GM10266 (cell line): Measurements from ENCODE around the gene CKM.
"Not testable (repeated sequence)": the region's sequence is repeated elsewhere in the genome, so short reads cannot be mapped to it uniquely, and the experiment has no call there.

Source experiments
- DNase-seq: peaks from one replicate; pipeline ENCODE4 v3.0.0; 2012; ENCODE audit errors: extremely low spot score
- CTCF ChIP-seq: IDR thresholded peaks from 2 replicates; pipeline ENCODE4 v1.5.1; 2012; ENCODE audit warnings: mild to moderate bottlenecking, low read depth; ENCODE audit not compliant: control insufficient read depth, insufficient read depth; ENCODE audit errors: missing control alignments

Gene CKM

DNA sequence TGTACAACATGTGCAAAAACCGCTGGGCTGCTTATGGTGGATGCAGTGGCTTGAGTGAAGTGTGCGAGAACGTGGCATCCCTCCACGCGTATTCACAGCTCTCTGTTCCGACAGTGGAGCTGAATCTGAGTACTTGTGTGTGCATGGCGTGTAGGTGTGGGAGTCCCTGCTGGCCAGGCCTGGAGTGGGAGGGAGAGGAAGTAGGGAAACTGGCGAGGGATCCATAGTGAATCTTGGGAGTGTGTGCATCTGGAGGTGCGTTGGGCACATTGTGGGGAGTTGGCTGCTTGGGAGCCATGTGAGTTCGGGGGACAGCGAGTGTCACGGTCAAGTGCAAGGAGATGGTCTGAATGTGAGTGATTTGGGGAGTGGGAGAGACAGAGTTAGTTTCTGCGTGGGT, 20.2 kb upstream of the CKM start:
- no peak for TF ChIP-seq CTCF

DNA sequence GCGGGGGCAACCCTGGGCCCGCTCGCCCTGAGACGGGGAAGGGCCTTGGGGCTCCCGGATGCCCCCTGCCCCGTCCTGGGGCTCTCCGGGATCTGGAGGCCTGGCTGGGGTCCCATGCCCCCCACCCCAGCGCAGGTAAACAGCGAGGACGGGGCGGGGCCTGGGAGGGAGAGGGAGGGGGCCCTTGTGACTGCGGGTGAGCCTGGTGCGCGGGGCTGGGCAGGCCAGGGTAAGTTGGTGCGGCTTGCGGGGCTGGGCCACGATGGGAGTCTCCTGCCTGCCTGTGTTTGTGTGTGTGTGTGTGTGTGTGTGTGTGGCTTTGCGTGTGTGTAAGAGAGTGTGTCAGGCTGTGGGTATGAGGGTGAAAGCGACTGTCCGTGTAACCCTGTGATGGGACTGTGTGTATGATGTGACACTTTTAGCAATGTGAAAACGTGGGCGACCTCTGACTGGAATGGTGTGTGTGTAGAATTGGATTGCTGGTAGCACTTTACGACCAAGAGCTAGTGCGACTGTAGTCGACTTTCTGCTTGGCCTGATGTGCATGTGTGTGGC, 18.3 kb upstream of the CKM start:
- DNase-seq, result no peak
- TF ChIP-seq CTCF, result no peak

More for the DNA sequence above, 20.2 kb upstream of the CKM start:
- no peak for DNase-seq

- TF ChIP-seq CTCF, result no peak
- DNase-seq, result peak; percentile 63
Measured at GRCh38 chr19:45340232-45340898, 17.7 kb upstream of the CKM start, which contains the start of gene KLC3. Gene KLC3 (plus strand): TSS chr19:45340750. CDS start chr19:45345542, 4,792 bp downstream.

DNA sequence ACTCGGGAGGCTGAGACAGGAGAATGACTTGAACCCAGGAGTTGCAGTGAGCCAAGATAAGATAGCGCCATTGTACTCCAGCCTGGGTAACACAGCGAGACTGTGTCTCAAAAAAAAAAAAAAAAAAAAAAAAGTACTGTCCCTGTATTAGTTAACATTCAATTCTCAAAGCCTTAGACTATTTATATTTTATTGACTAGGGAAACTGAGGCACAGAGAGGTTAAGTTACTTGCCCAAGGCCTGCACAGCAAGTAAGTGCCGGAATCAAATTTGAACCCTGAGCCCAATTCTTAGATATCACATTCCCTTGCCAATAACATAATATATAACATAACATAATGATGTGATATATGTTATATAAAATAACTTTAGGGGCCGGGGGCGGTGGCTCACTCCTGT, 17.0 kb upstream of the CKM start:
- DNase-seq, result no peak
- TF ChIP-seq CTCF, result no peak

DNA sequence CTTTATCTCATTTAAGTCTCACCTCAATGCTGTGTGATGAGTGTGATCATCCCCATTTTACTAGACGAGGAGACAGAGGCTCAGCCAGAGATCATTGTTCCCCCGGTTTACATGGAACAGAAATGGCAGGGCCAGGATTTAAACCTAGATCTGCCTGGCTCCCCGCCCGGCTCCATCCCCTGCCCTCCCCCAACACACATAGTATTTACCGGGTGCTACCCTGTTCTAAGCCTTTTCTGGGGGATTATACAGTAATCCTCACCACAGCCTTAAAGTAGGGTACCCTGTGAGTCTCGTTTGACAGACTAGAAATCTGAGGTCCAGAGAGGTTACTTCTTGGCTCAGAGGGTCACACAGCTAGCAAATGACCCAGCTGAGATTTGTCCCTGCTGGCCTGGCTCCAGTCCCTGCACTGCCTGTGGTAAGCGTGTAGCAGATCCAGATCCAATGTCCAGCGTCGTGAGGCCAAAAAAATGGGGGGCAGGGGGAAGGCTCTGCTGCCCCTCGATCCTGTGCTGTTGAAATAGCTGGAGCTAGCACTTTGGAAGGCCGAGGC, 14.1 kb upstream of the CKM start:
- no peak for TF ChIP-seq CTCF

DNA sequence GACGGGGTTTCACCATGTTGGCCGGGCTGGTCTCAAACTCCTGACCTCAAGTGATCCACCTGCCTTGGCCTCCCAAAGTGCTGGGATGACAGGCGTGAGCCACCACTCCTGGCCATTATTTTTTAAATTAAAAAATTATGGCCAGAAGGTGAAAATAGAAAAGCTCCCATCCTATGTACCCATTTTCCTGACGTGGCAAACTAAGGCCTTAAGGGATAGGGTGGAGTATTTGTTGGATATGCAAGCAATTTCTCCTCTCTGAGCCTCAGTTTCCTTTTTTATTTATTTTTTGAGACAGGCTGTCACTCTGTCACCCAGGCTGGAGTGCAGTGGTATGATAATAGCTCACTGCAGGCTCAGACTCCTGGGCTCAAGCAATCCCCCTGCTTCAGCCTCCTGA, 12.2 kb upstream of the CKM start:
- DNase-seq, result not testable (repeated sequence)

More for the DNA sequence above, 14.1 kb upstream of the CKM start:
- no peak for DNase-seq

- no peak for TF ChIP-seq CTCF
- DNase-seq, result no peak
Measured at GRCh38 chr19:45333609-45334303, 11.1 kb upstream of the CKM start.
